Endothelial cell of umbilical vein (primary cell): Measurements from ENCODE around the gene SLC31A2. TPM values are rescaled to one million over a fixed set of nuclear protein-coding genes. Genes with fewer than 3 reads are reported as not detected.

Experiments used
- BruUV-seq: library from RNA; stranded (reverse); fragments of 400-500 nt; replicated peaks from 2 replicates; lab custom pipeline; 2021; lab: Mats Ljungman, UMichigan
- CTCF ChIA-PET: fragments of 300-600, 350-600 bp; sonication (Branson Sonifier 250); formaldehyde crosslinking; loops from one replicate; lab custom pipeline; 2021; ENCODE audit warnings: antibody characterized with exemption, inconsistent platforms; lab: Charles Lee
- POLR2A ChIA-PET: fragments of 300-600, 350-600 bp; sonication (Branson Sonifier 250); formaldehyde crosslinking; loops from one replicate; lab custom pipeline; 2021; ENCODE audit warnings: antibody characterized with exemption, inconsistent platforms; lab: Charles Lee
- DNase-seq: peaks from one replicate; pipeline ENCODE4 v3.0.0-alpha.2; 2011; ENCODE audit warnings: low read depth, low spot score
- FAIRE-seq: peaks from 2 replicates; lab custom pipeline; 2011; peaks lifted over from hg19 to GRCh38; lab: Jason Lieb, UNC
- H2AFZ ChIP-seq: 2 replicates; pipeline ENCODE4 v1.6.0; 2012; ENCODE audit warnings: low read depth, low read length, control low read depth, inconsistent platforms
- H3K27ac ChIP-seq: 2 replicates; pipeline ENCODE4 v1.5.1; 2011; ENCODE audit warnings: low read depth, mild to moderate bottlenecking, control low read depth, low read length, moderate library complexity; ENCODE audit not compliant: insufficient read depth
- H3K27me3 ChIP-seq, 2 experiments: 2 replicates each; pipeline versions ENCODE4 v1.6.0 to v1.6.1; 2011; ENCODE audit warnings: low read length in 2 of 2, mixed read lengths in 1 of 2; ENCODE audit not compliant: control insufficient read depth in 2 of 2, insufficient read depth in 2 of 2
- H3K36me3 ChIP-seq, 2 experiments: 2 replicates in 1 of 2; 3 replicates in 1 of 2; pipeline ENCODE4 v1.5.1; 2011; ENCODE audit warnings: low read length in 2 of 2, mild to moderate bottlenecking in 1 of 2, moderate library complexity in 1 of 2; ENCODE audit not compliant: control insufficient read depth in 2 of 2, insufficient read depth in 2 of 2; ENCODE audit errors: extremely low read depth in 1 of 2
- H3K4me1 ChIP-seq: 3 replicates; pipeline ENCODE4 v1.5.1; 2011; ENCODE audit warnings: mild to moderate bottlenecking, low read length; ENCODE audit not compliant: control insufficient read depth, insufficient read depth; ENCODE audit errors: extremely low read depth
- H3K4me2 ChIP-seq: 2 replicates; pipeline ENCODE4 v1.6.1; 2011; ENCODE audit warnings: low read length, control low read depth, mixed read lengths; ENCODE audit not compliant: insufficient read depth
- H3K4me3 ChIP-seq, 3 experiments: fragments of 200-600 bp in 1 of 3; sonication (generic), shearing (Covaris generic) in 1 of 3; replicated peaks in 1 of 3; 2 replicates each; pipeline ENCODE4 v1.5.1; 2011 to 2016; ENCODE audit warnings: control low read depth in 3 of 3, low read length in 3 of 3, mild to moderate bottlenecking in 2 of 3, inconsistent platforms in 1 of 3, low read depth in 1 of 3, moderate library complexity in 1 of 3; ENCODE audit not compliant: insufficient read depth in 1 of 3
- H3K79me2 ChIP-seq: 2 replicates; pipeline ENCODE4 v1.6.0; 2012; ENCODE audit warnings: low read length, inconsistent platforms; ENCODE audit not compliant: control insufficient read depth, insufficient read depth
- H3K9ac ChIP-seq: replicated peaks from 2 replicates; pipeline ENCODE3; 2011; ENCODE audit warnings: low read length, control low read depth; ENCODE audit not compliant: insufficient read depth; ENCODE audit errors: extremely low read depth
- H3K9me1 ChIP-seq: replicated peaks from 3 replicates; pipeline ENCODE4 v1.6.0; 2011; ENCODE audit warnings: mild to moderate bottlenecking, low read length; ENCODE audit not compliant: control insufficient read depth, insufficient read depth; ENCODE audit errors: extremely low read depth
- H3K9me3 ChIP-seq: replicated peaks from 2 replicates; pipeline ENCODE4 v1.5.1; 2012; ENCODE audit warnings: low read length, inconsistent platforms; ENCODE audit not compliant: control insufficient read depth, insufficient read depth
- H4K20me1 ChIP-seq: replicated peaks from 2 replicates; pipeline ENCODE3; 2011; ENCODE audit warnings: mild to moderate bottlenecking, low read length; ENCODE audit not compliant: control insufficient read depth, insufficient read depth; ENCODE audit errors: extremely low read depth
- EZH2 ChIP-seq: IDR thresholded peaks from 2 replicates; pipeline ENCODE4 v1.6.1; 2012; ENCODE audit warnings: borderline replicate concordance, low read depth, mild to moderate bottlenecking, moderate library complexity, low read length, inconsistent platforms; ENCODE audit not compliant: severe bottlenecking
- FOS ChIP-seq: IDR thresholded peaks from 2 replicates; pipeline ENCODE4 v1.6.1; 2011; ENCODE audit warnings: mild to moderate bottlenecking, low read length, moderate library complexity, borderline replicate concordance; ENCODE audit not compliant: insufficient read depth
- JUN ChIP-seq: IDR thresholded peaks from 2 replicates; pipeline ENCODE4 v1.6.1; 2011; ENCODE audit warnings: borderline replicate concordance, low read depth; ENCODE audit not compliant: insufficient read length, insufficient read depth
- POLR2A ChIP-seq: IDR thresholded peaks from 2 replicates; pipeline ENCODE4 v1.6.1; 2012; ENCODE audit warnings: low read depth, mild to moderate bottlenecking, control low read depth, low read length
- POLR2AphosphoS5 ChIP-seq: IDR thresholded peaks from 2 replicates; pipeline ENCODE4 v1.6.1; 2012; ENCODE audit warnings: low read depth, mild to moderate bottlenecking, control low read depth, low read length, moderate library complexity; ENCODE audit not compliant: insufficient read depth
- dilution Hi-C: fragments of 300-500 bp; cut with MboI; formaldehyde crosslinking; loops from one replicate; pipeline ENCODE4 v1.15.0; 2019; ENCODE audit warnings: low sequenced_read_pairs; ENCODE audit not compliant: extremely low pct_ligation_motif_present
- intact Hi-C: fragments of 100-400 bp; cut with micrococcal nuclease; formaldehyde crosslinking; loops from one replicate; pipeline ENCODE4 v1.10.0; 2022
- polyA plus RNA-seq, 4 experiments: library from polyadenylated mRNA; depleted of rRNA in 3 of 4; stranded (reverse) in 3 of 4; unstranded in 1 of 4; fragments of >200 nt; gene quantifications; 2 replicates each; pipeline versions ENCODE4 v1.2.1 to v1.2.3, GENCODE V29; 2011 to 2012; ENCODE audit warnings: missing spikeins in 1 of 4
- total RNA-seq: library from RNA; stranded (reverse); gene quantifications from 2 replicates; pipeline ENCODE4 v1.2.3, GENCODE V29; 2021
- TF ChIP-seq, protein P1 (sequence below): IDR thresholded peaks from 2 replicates; pipeline ENCODE4 v1.6.1; 2011; ENCODE audit not compliant: insufficient read depth, insufficient read length
- TF ChIP-seq, protein P2 (sequence below), 2 donors: IDR thresholded peaks; 1 replicate in 1 of 2; 2 replicates in 1 of 2; pipeline ENCODE4 v1.5.1; 2011; ENCODE audit warnings: low read length in 2 of 2, mild to moderate bottlenecking in 2 of 2, moderate library complexity in 2 of 2, control low read depth in 1 of 2, inconsistent platforms in 1 of 2, low read depth in 1 of 2; ENCODE audit not compliant: insufficient read depth in 1 of 2; ENCODE audit errors: extremely low read depth in 1 of 2

The SLC31A2 gene
- total and polyA plus RNA-seq, 2 donors (not counting 3 experiments of a cell fraction or from before 2014, with no cell fraction given): 3.7 to 9.8 TPM

DNA sequence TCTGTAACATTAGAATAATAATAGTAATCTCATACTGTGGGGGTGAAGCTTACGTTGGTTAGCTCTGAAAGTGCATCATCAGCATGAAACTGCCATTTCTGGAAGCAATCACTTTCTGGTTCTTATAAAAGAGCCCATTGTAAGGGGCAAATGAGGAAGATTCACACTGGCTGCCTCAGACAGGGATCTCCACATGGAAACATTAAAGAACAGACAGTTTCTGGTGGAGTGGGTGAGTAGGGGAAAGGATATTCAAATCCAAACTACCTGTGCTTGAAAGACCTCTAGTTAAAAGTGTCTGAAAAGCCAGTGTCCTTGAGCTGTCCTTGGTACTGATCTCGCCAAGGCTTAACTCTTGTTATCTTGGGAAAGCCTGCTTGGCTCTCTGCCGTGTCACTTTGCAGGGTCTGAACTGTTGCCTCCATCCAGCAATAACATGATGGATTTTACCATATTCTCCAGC lies 19.1 kb upstream of the SLC31A2 start:
- TF ChIP-seq FOS: no peak
- TF ChIP-seq EZH2: no peak
- no peak for TF ChIP-seq POLR2A
- TF ChIP-seq, protein P1, sequence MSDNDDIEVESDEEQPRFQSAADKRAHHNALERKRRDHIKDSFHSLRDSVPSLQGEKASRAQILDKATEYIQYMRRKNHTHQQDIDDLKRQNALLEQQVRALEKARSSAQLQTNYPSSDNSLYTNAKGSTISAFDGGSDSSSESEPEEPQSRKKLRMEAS: no peak
- no peak for TF ChIP-seq POLR2AphosphoS5
- TF ChIP-seq, protein P2, sequence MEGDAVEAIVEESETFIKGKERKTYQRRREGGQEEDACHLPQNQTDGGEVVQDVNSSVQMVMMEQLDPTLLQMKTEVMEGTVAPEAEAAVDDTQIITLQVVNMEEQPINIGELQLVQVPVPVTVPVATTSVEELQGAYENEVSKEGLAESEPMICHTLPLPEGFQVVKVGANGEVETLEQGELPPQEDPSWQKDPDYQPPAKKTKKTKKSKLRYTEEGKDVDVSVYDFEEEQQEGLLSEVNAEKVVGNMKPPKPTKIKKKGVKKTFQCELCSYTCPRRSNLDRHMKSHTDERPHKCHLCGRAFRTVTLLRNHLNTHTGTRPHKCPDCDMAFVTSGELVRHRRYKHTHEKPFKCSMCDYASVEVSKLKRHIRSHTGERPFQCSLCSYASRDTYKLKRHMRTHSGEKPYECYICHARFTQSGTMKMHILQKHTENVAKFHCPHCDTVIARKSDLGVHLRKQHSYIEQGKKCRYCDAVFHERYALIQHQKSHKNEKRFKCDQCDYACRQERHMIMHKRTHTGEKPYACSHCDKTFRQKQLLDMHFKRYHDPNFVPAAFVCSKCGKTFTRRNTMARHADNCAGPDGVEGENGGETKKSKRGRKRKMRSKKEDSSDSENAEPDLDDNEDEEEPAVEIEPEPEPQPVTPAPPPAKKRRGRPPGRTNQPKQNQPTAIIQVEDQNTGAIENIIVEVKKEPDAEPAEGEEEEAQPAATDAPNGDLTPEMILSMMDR (IDR thresholded peaks at IDR 0.05; ENCODE audit: extremely low read depth in 1 of 2, insufficient read depth in 1 of 2, low read depth in 1 of 2, low read length in 2 of 2): no peak
- no peak for TF ChIP-seq JUN
- no TSS peak for BruUV-seq
- DNase-seq (peak; percentile 28), FAIRE-seq (no peak)
- Histone ChIP-seq H3K9ac (no peak overlapping the region), H3K27me3 (peaks cover 0 to 2% of the 10 kb centered on the region in 2 experiments), H3K4me1 (no peaks in the 10 kb centered on the region), H2AFZ (no peak overlapping the region), H3K79me2 (no peaks in the 10 kb centered on the region), H4K20me1 (no peaks in the 10 kb centered on the region), H3K9me3 (no peaks in the 10 kb centered on the region), H3K4me2 (no peak overlapping the region), H3K36me3 (no peaks in the 10 kb centered on the region), H3K9me1 (no peaks in the 10 kb centered on the region), H3K27ac (no peak overlapping the region), H3K4me3 (no peak overlapping the region)
- dilution Hi-C loops (no loop called here), intact Hi-C loops (no loop called here)
- ChIA-PET POLR2A (no interaction called here), CTCF (interaction anchor here (1.1 kb wide), 1 partner anchor 11 kb away, joined by 4 read pairs; no protein-coding TSS in a partner anchor)
